GM13977 (cell line): Measurements from ENCODE around the gene ARHGAP10.

ENCODE experiments used
- DNase-seq: peaks from one replicate; pipeline ENCODE4 v3.0.0; 2012; ENCODE audit warnings: low spot score
- CTCF ChIP-seq: IDR thresholded peaks from 2 replicates; pipeline ENCODE4 v1.5.1; 2012; ENCODE audit warnings: mild to moderate bottlenecking, control low read depth; ENCODE audit not compliant: insufficient read depth; ENCODE audit errors: extremely low read depth, missing control alignments
- in situ Hi-C: fragments of 300-500 bp; cut with MboI; formaldehyde crosslinking; loops from one replicate; pipeline ENCODE4 v1.12.0; 2022; ENCODE audit warnings: low sequenced_read_pairs, low pct_unique_long_range_greater_than_20kb, mixed read lengths, inconsistent platforms; ENCODE audit not compliant: unreplicated experiment

ARHGAP10 gene

GRCh38 chr4:147753047-147753446, 21.2 kb downstream of the ARHGAP10 start:
- no peak for TF ChIP-seq CTCF
- in situ Hi-C loops, result no loop called here
- DNase-seq, result no peak

- TF ChIP-seq CTCF, result no peak
- in situ Hi-C loops, result no loop called here
- DNase-seq, result no peak
These were observed 22.2 kb downstream of the ARHGAP10 start for GRCh38 chr4:147754037-147754445.

DNA sequence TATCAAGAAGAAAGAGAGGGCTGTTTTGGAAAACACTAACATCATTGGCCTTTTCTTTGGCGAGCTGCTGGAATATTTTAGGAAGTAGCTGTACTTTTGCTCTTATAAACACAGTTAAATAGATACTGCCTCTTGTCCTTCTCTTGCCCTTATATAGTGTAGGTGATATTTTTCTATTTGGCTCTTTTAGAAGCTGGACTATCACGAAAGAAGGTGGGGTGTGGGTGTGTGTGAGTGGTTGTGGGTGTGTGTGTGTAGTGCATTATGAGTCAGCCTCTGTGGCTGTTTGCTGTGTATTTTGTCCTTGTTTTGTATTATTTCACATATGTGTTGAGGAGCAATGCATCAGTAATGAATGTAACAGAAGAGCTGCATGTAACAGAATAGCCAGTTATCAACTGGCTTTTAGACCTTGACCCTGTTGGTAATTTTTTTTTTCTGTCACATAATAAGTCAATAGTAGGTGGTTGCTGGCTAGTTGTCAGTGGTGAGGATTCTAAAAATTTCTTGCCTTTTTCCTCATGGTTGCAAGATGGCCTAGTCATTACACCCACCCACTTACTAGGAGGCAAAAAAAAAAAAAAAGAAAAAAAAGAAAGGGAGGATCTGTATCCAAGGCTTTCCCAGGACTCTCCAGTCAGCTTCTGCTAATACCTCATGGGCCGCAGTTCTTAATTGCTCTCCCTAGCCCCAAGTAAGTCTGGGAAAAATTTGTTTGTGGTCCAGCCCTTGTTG, 23.8 kb downstream of the ARHGAP10 start:
- DNase-seq, result no peak
- no peak for TF ChIP-seq CTCF
- in situ Hi-C loops, result no loop called here

- no peak for DNase-seq
- no peak for TF ChIP-seq CTCF
- in situ Hi-C loops, result no loop called here
These were observed 24.5 kb downstream of the ARHGAP10 start for GRCh38 chr4:147756417-147756816.

- no peak for TF ChIP-seq CTCF
- in situ Hi-C loops, result no loop called here
- DNase-seq, result no peak
These were observed 28.3 kb downstream of the ARHGAP10 start for GRCh38 chr4:147760176-147760575.

- DNase-seq, result no peak
- in situ Hi-C loops, result no loop called here
- TF ChIP-seq CTCF, result no peak
These were observed 28.8 kb downstream of the ARHGAP10 start for GRCh38 chr4:147760695-147761094.
